ENCODE results near the gene KRT222.
A peak's percentile ranks its signal among the peaks of the same experiment; 100 is the strongest.

The KRT222 gene

DNA sequence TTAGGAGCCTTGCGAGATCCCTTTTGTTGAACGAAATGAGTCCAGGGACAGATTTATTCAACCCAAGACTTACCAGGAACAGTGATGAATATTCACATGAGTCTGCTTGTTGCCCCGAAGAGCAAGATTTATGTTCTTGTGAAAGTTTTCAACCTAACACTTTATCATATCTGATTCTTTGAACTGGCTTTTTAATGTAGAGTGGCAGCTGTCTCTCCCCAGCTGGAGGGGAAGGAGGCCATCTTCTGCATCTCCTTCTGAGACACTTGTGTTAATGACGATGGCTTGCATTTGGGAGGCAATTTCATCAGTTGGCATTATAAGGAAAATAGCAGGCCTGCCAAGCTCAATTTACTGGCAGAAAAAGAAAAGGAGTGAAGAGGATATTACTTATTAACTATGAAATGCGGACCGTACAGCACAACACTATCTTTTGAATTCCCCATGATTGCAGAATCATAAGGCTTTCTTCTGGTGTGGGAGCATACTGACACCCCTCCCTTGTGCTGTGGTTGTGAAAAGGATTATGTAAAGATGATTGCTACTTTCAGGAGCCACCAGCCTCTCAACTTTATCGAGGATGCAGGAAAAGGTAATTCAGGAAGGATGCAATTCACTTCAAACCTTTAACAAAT lies 53.0 kb downstream of the KRT222 start:
- DNase-seq, result no peak
- no peak overlapping the region for H4K91ac ChIP-seq (ENCODE audit: low read length)
- H3K27me3 ChIP-seq (ENCODE audit: control insufficient read depth in 1 of 2, insufficient read depth in 1 of 2, low read length in 2 of 2), result peaks cover 0 to 32% of the 10 kb centered on the region in 2 experiments
- peak overlapping the region; percentile 38 for H3K27ac ChIP-seq (ENCODE audit: low read length, poor library complexity, severe bottlenecking)
- H3K4me3 ChIP-seq (ENCODE audit: insufficient read depth in 1 of 2, low read depth in 1 of 2, low read length in 2 of 2), result no peak overlapping the region
- H2BK12ac ChIP-seq (ENCODE audit: low read length in 2 of 2), result no peak overlapping the region
- H2BK15ac ChIP-seq (ENCODE audit: low read depth, poor library complexity, severe bottlenecking), result no peak overlapping the region
- no peak overlapping the region for H2BK120ac ChIP-seq (ENCODE audit: low read depth, low read length)
- no peak overlapping the region for H2BK5ac ChIP-seq (ENCODE audit: low read depth, low read length, poor library complexity, severe bottlenecking)
- no peak overlapping the region for H3K14ac ChIP-seq (ENCODE audit: low read length in 2 of 2)
- no peak overlapping the region for H4K8ac ChIP-seq (ENCODE audit: low read length)
- peaks cover 23% of the 10 kb centered on the region for H3K4me1 ChIP-seq (ENCODE audit: control insufficient read depth, insufficient read depth, low read depth, low read length)
- peak overlapping the region; percentile 11 for H3K4me2 ChIP-seq (ENCODE audit: low read length, poor library complexity, severe bottlenecking)
- H3K18ac ChIP-seq (ENCODE audit: low read depth in 1 of 2, low read length in 2 of 2), result no peak overlapping the region
- H3K36me3 ChIP-seq (ENCODE audit: control insufficient read depth in 1 of 2, insufficient read depth in 2 of 2, low read depth in 1 of 2, low read length in 2 of 2), result no peaks in the 10 kb centered on the region
- H3K9me3 ChIP-seq (ENCODE audit: control insufficient read depth, low read length), result no peaks in the 10 kb centered on the region
- no peak overlapping the region for H3K4ac ChIP-seq (ENCODE audit: low read depth in 1 of 2, low read length in 2 of 2)
- H3K23ac ChIP-seq (ENCODE audit: low read length in 2 of 2), result no peak overlapping the region
- H2AFZ ChIP-seq (ENCODE audit: low read depth, low read length), result no peak overlapping the region
- no peaks in the 10 kb centered on the region for H3K79me1 ChIP-seq (replicated peaks; ENCODE audit: low read length, poor library complexity, severe bottlenecking)
- H2AK5ac ChIP-seq (ENCODE audit: low read length, severe bottlenecking), result no peak overlapping the region
- 96% methylated on average over 5 of the region's 7 CpGs for WGBS
- no peak overlapping the region for H3K9ac ChIP-seq (ENCODE audit: low read length)

DNA sequence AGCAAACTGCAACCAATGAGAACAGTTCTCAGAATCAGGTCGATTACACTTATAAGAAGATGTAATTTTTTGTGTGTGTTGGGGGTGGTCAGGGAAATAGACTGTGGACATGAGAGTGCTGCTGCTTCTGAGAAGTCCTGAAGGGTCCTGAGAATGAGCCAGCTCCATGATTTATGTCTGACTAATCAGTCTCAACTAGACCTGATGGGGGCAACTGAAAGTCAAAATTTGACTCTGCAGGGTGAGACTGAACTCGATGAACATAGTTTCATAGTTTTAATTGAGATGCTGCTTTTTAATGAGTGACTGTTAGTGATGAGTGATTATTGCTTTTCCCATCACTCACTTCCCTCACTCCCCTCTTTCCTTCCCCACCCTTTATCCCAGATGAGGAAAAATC lies 54.6 kb downstream of the KRT222 start:
- Histone ChIP-seq H3K79me1 (replicated peaks; ENCODE audit: low read length, poor library complexity, severe bottlenecking) (no peaks in the 10 kb centered on the region), H2BK15ac (ENCODE audit: low read depth, poor library complexity, severe bottlenecking) (no peak overlapping the region), H2BK5ac (ENCODE audit: low read depth, low read length, poor library complexity, severe bottlenecking) (no peak overlapping the region), H3K27me3 (ENCODE audit: control insufficient read depth in 1 of 2, insufficient read depth in 1 of 2, low read length in 2 of 2) (peaks cover 0 to 21% of the 10 kb centered on the region in 2 experiments), H3K18ac (ENCODE audit: low read depth in 1 of 2, low read length in 2 of 2) (no peak overlapping the region), H3K14ac (ENCODE audit: low read length in 2 of 2) (no peak overlapping the region), H2BK120ac (ENCODE audit: low read depth, low read length) (no peak overlapping the region), H3K9me3 (ENCODE audit: control insufficient read depth, low read length) (no peaks in the 10 kb centered on the region), H3K9ac (ENCODE audit: low read length) (no peak overlapping the region), H3K27ac (ENCODE audit: low read length, poor library complexity, severe bottlenecking) (no peak overlapping the region), H2AFZ (ENCODE audit: low read depth, low read length) (no peak overlapping the region), H2AK5ac (ENCODE audit: low read length, severe bottlenecking) (no peak overlapping the region), H3K4me2 (ENCODE audit: low read length, poor library complexity, severe bottlenecking) (no peak overlapping the region), H3K23ac (ENCODE audit: low read length in 2 of 2) (no peak overlapping the region), H3K36me3 (ENCODE audit: control insufficient read depth in 1 of 2, insufficient read depth in 2 of 2, low read depth in 1 of 2, low read length in 2 of 2) (no peaks in the 10 kb centered on the region), H3K4me3 (ENCODE audit: insufficient read depth in 1 of 2, low read depth in 1 of 2, low read length in 2 of 2) (no peak overlapping the region), H2BK12ac (ENCODE audit: low read length in 2 of 2) (no peak overlapping the region), H3K4ac (ENCODE audit: low read depth in 1 of 2, low read length in 2 of 2) (no peak overlapping the region), H4K8ac (ENCODE audit: low read length) (no peak overlapping the region), H3K4me1 (ENCODE audit: control insufficient read depth, insufficient read depth, low read depth, low read length) (peaks cover 15% of the 10 kb centered on the region), H4K91ac (ENCODE audit: low read length) (no peak overlapping the region)
- WGBS, result 86% methylated on average over 1 of the region's 2 CpGs
- no peak for DNase-seq

GRCh38 chr17:40608061-40608581 lies 56.9 kb downstream of the KRT222 start:
- Histone ChIP-seq H3K4me2 (ENCODE audit: low read length, poor library complexity, severe bottlenecking) (no peak overlapping the region), H3K27ac (ENCODE audit: low read length, poor library complexity, severe bottlenecking) (no peak overlapping the region), H2AFZ (ENCODE audit: low read depth, low read length) (no peak overlapping the region), H2BK120ac (ENCODE audit: low read depth, low read length) (no peak overlapping the region), H3K36me3 (ENCODE audit: control insufficient read depth in 1 of 2, insufficient read depth in 2 of 2, low read depth in 1 of 2, low read length in 2 of 2) (no peaks in the 10 kb centered on the region), H2BK15ac (ENCODE audit: low read depth, poor library complexity, severe bottlenecking) (no peak overlapping the region), H3K9ac (ENCODE audit: low read length) (no peak overlapping the region), H3K18ac (ENCODE audit: low read depth in 1 of 2, low read length in 2 of 2) (no peak overlapping the region), H4K8ac (ENCODE audit: low read length) (no peak overlapping the region), H2BK12ac (ENCODE audit: low read length in 2 of 2) (no peak overlapping the region), H4K91ac (ENCODE audit: low read length) (no peak overlapping the region), H3K4me3 (ENCODE audit: insufficient read depth in 1 of 2, low read depth in 1 of 2, low read length in 2 of 2) (no peak overlapping the region), H2BK5ac (ENCODE audit: low read depth, low read length, poor library complexity, severe bottlenecking) (no peak overlapping the region), H3K79me1 (replicated peaks; ENCODE audit: low read length, poor library complexity, severe bottlenecking) (no peaks in the 10 kb centered on the region), H3K23ac (ENCODE audit: low read length in 2 of 2) (no peak overlapping the region), H3K14ac (ENCODE audit: low read length in 2 of 2) (no peak overlapping the region), H2AK5ac (ENCODE audit: low read length, severe bottlenecking) (no peak overlapping the region), H3K4ac (ENCODE audit: low read depth in 1 of 2, low read length in 2 of 2) (no peak overlapping the region), H3K27me3 (ENCODE audit: control insufficient read depth in 1 of 2, insufficient read depth in 1 of 2, low read length in 2 of 2) (peaks cover 0 to 21% of the 10 kb centered on the region in 2 experiments), H3K4me1 (ENCODE audit: control insufficient read depth, insufficient read depth, low read depth, low read length) (peaks cover 7% of the 10 kb centered on the region), H3K9me3 (ENCODE audit: control insufficient read depth, low read length) (no peaks in the 10 kb centered on the region)
- no peak for DNase-seq
- WGBS, result 82% methylated on average over 6 of the region's 6 CpGs

- no peaks in the 10 kb centered on the region for H3K79me1 ChIP-seq (replicated peaks; ENCODE audit: low read length, poor library complexity, severe bottlenecking)
- peaks cover 0 to 18% of the 10 kb centered on the region in 2 experiments for H3K27me3 ChIP-seq (ENCODE audit: control insufficient read depth in 1 of 2, insufficient read depth in 1 of 2, low read length in 2 of 2)
- H4K91ac ChIP-seq (ENCODE audit: low read length), result peak overlapping the region; percentile 7
- H3K4me3 ChIP-seq (ENCODE audit: insufficient read depth in 1 of 2, low read depth in 1 of 2, low read length in 2 of 2), result no peak overlapping the region
- no peak overlapping the region for H4K8ac ChIP-seq (ENCODE audit: low read length)
- H2AK5ac ChIP-seq (ENCODE audit: low read length, severe bottlenecking), result no peak overlapping the region
- no peak overlapping the region for H3K18ac ChIP-seq (ENCODE audit: low read depth in 1 of 2, low read length in 2 of 2)
- no peak overlapping the region for H3K14ac ChIP-seq (ENCODE audit: low read length in 2 of 2)
- H3K9me3 ChIP-seq (ENCODE audit: control insufficient read depth, low read length), result no peaks in the 10 kb centered on the region
- H2BK120ac ChIP-seq (ENCODE audit: low read depth, low read length), result no peak overlapping the region
- peaks cover 5% of the 10 kb centered on the region for H3K4me1 ChIP-seq (ENCODE audit: control insufficient read depth, insufficient read depth, low read depth, low read length)
- no peaks in the 10 kb centered on the region for H3K36me3 ChIP-seq (ENCODE audit: control insufficient read depth in 1 of 2, insufficient read depth in 2 of 2, low read depth in 1 of 2, low read length in 2 of 2)
- no peak overlapping the region for H3K27ac ChIP-seq (ENCODE audit: low read length, poor library complexity, severe bottlenecking)
- DNase-seq, result no peak
- no peak overlapping the region for H2BK15ac ChIP-seq (ENCODE audit: low read depth, poor library complexity, severe bottlenecking)
- no peak overlapping the region for H3K9ac ChIP-seq (ENCODE audit: low read length)
- WGBS, result 100% methylated on average over 1 of the region's 5 CpGs
- no peak overlapping the region for H3K4ac ChIP-seq (ENCODE audit: low read depth in 1 of 2, low read length in 2 of 2)
- H3K23ac ChIP-seq (ENCODE audit: low read length in 2 of 2), result no peak overlapping the region
- H3K4me2 ChIP-seq (ENCODE audit: low read length, poor library complexity, severe bottlenecking), result no peak overlapping the region
- no peak overlapping the region for H2BK12ac ChIP-seq (ENCODE audit: low read length in 2 of 2)
- H2AFZ ChIP-seq (ENCODE audit: low read depth, low read length), result no peak overlapping the region
- no peak overlapping the region for H2BK5ac ChIP-seq (ENCODE audit: low read depth, low read length, poor library complexity, severe bottlenecking)
Observed at GRCh38 chr17:40607641-40608040, 57.3 kb downstream of the KRT222 start.
